DND-41 (cell line): ENCODE results near the gene CALML6.

ENCODE experiments used
- ATAC-seq: fragments of 200-7000 bp; cut with Tn5 transposase; 3 replicates; pipeline ENCODE4 v1.9.1; 2021; ENCODE audit warnings: low read depth; ENCODE audit not compliant: insufficient read depth
- DNase-seq: peaks from one replicate; pipeline ENCODE4 v3.0.0-alpha.2; 2020
- H2AFZ ChIP-seq: 2 replicates; pipeline ENCODE4 v1.6.0; 2012; ENCODE audit warnings: low read depth, low read length
- H3K27ac ChIP-seq: 2 replicates; pipeline ENCODE4 v1.5.1; 2012; ENCODE audit warnings: low read length, inconsistent platforms
- H3K27me3 ChIP-seq: fragments of 200-600 bp; sonication (generic); 2 replicates; pipeline ENCODE4 v1.6.0; 2012; ENCODE audit warnings: low read length, mild to moderate bottlenecking, inconsistent platforms; ENCODE audit not compliant: insufficient read depth, poor library complexity
- H3K36me3 ChIP-seq: 2 replicates; pipeline ENCODE4 v1.5.1; 2012; ENCODE audit warnings: low read length, inconsistent platforms; ENCODE audit not compliant: insufficient read depth
- H3K4me1 ChIP-seq: 2 replicates; pipeline ENCODE4 v1.5.1; 2012; ENCODE audit warnings: mild to moderate bottlenecking, low read length; ENCODE audit not compliant: insufficient read depth
- H3K4me2 ChIP-seq: 2 replicates; pipeline ENCODE4 v1.6.0; 2012; ENCODE audit warnings: mild to moderate bottlenecking, moderate library complexity, low read length, inconsistent platforms; ENCODE audit not compliant: insufficient read depth
- H3K4me3 ChIP-seq, 2 experiments: fragments of 200-600 bp in 1 of 2; shearing (Covaris generic) in 1 of 2; 2 replicates each; pipeline ENCODE4 v1.5.1; 2012 to 2016; ENCODE audit warnings: inconsistent platforms in 2 of 2, low read length in 2 of 2, mild to moderate bottlenecking in 2 of 2, low read depth in 1 of 2, moderate library complexity in 1 of 2
- H3K79me2 ChIP-seq: 2 replicates; pipeline ENCODE4 v1.6.0; 2012; ENCODE audit warnings: low read length, inconsistent platforms; ENCODE audit not compliant: insufficient read depth
- H3K9ac ChIP-seq: 2 replicates; pipeline ENCODE4 v1.6.0; 2012; ENCODE audit warnings: low read depth, mild to moderate bottlenecking, inconsistent platforms, low read length, moderate library complexity
- H3K9me3 ChIP-seq: 2 replicates; pipeline ENCODE4 v1.5.1; 2012; ENCODE audit warnings: low read length, moderate library complexity, mild to moderate bottlenecking, inconsistent platforms; ENCODE audit not compliant: insufficient read depth, severe bottlenecking
- H4K20me1 ChIP-seq: 2 replicates; pipeline ENCODE4 v1.6.0; 2012; ENCODE audit warnings: low read length; ENCODE audit not compliant: insufficient read depth
- CTCF ChIP-seq: IDR thresholded peaks from 2 replicates; pipeline ENCODE4 v1.5.1; 2012; ENCODE audit warnings: borderline replicate concordance, low read length, moderate library complexity, mild to moderate bottlenecking; ENCODE audit not compliant: poor library complexity, severe bottlenecking; ENCODE audit errors: extremely low read depth
- EZH2 ChIP-seq: IDR thresholded peaks from 3 replicates; pipeline ENCODE4 v1.6.1; 2012; ENCODE audit warnings: borderline replicate concordance, low read depth, mild to moderate bottlenecking, moderate library complexity, low read length, inconsistent platforms; ENCODE audit not compliant: severe bottlenecking

Gene CALML6

GRCh38 chr1:1892763-1893120 lies 22.3 kb upstream of the CALML6 start:
- DNase-seq: no peak
- ATAC-seq: no peak
- Histone ChIP-seq H3K9me3 (no peaks in the 10 kb centered on the region), H3K4me3 (no peak overlapping the region; a peak in 1 of 4 replicates), H3K79me2 (peaks cover 44% of the 10 kb centered on the region), H3K27me3 (no peaks in the 10 kb centered on the region), H2AFZ (no peak overlapping the region), H4K20me1 (peaks cover 23% of the 10 kb centered on the region), H3K27ac (no peak overlapping the region), H3K4me1 (peaks cover 28% of the 10 kb centered on the region), H3K9ac (peak overlapping the region; percentile 95), H3K4me2 (peak overlapping the region; percentile 85), H3K36me3 (no peaks in the 10 kb centered on the region)
- no peak for TF ChIP-seq EZH2
- TF ChIP-seq CTCF: no peak

GRCh38 chr1:1893291-1893985 lies 21.6 kb upstream of the CALML6 start:
- H3K4me3 ChIP-seq: no peak overlapping the region
- no peaks in the 10 kb centered on the region for H3K27me3 ChIP-seq
- H3K27ac ChIP-seq: no peak overlapping the region
- DNase-seq (no peak), ATAC-seq (no peak)
- TF ChIP-seq CTCF: no peak
- no peak for TF ChIP-seq EZH2
- no peak overlapping the region for H2AFZ ChIP-seq
- peak overlapping the region; percentile 22; the same call in 1 of the 2 replicates for H3K4me2 ChIP-seq
- H3K79me2 ChIP-seq: peaks cover 37% of the 10 kb centered on the region
- no peaks in the 10 kb centered on the region for H3K9me3 ChIP-seq
- no peaks in the 10 kb centered on the region for H3K36me3 ChIP-seq
- no peak overlapping the region for H3K9ac ChIP-seq
- H3K4me1 ChIP-seq: peaks cover 22% of the 10 kb centered on the region
- H4K20me1 ChIP-seq: peaks cover 18% of the 10 kb centered on the region

- Histone ChIP-seq H3K4me2 (no peak overlapping the region), H4K20me1 (peaks cover 13% of the 10 kb centered on the region), H3K4me1 (peaks cover 17% of the 10 kb centered on the region), H3K4me3 (no peak overlapping the region), H3K27ac (no peak overlapping the region), H2AFZ (no peak overlapping the region), H3K9ac (no peak overlapping the region), H3K27me3 (no peaks in the 10 kb centered on the region), H3K9me3 (no peaks in the 10 kb centered on the region), H3K36me3 (no peaks in the 10 kb centered on the region), H3K79me2 (peaks cover 32% of the 10 kb centered on the region)
- TF ChIP-seq CTCF (no peak), EZH2 (no peak)
- DNase-seq (no peak), ATAC-seq (no peak)
These were observed 21.1 kb upstream of the CALML6 start for GRCh38 chr1:1893997-1894353.
